ENCODE results near the gene RASSF5. TPM values are rescaled to one million over a fixed set of nuclear protein-coding genes. Genes with fewer than 3 reads are reported as not detected.

Gene RASSF5
- total and polyA plus RNA-seq, 2 experiments from 2014 or later, result 0.48 to 4.4 TPM

GRCh38 chr1:206575894-206576737 lies 68.8 kb downstream of the RASSF5 start:
- H3K27ac ChIP-seq (ENCODE audit: low read depth), result no peak overlapping the region

More at GRCh38 chr1:206575894-206576737, 68.8 kb downstream of the RASSF5 start:
- Histone ChIP-seq H3K4me3 (no peak overlapping the region), H3K27me3 (ENCODE audit: insufficient read depth) (no peaks in the 10 kb centered on the region), H3K9me2 (ENCODE audit: insufficient read depth) (no peaks in the 10 kb centered on the region), H3K4me1 (ENCODE audit: insufficient read depth) (no peaks in the 10 kb centered on the region), H3K36me3 (ENCODE audit: insufficient read depth) (no peaks in the 10 kb centered on the region), H4K20me1 (replicated peaks; ENCODE audit: insufficient read depth) (no peaks in the 10 kb centered on the region), H3K79me2 (replicated peaks; ENCODE audit: insufficient read depth) (no peaks in the 10 kb centered on the region), H3F3A (replicated peaks; ENCODE audit: low read depth) (no peaks in the 10 kb centered on the region), H3K4me2 (no peak overlapping the region), H2AFZ (no peak overlapping the region)
- Mint-ChIP-seq H3K27ac (no peak overlapping the region), H3K36me3 (ENCODE audit: low read depth) (no peaks in the 10 kb centered on the region), H3K4me1 (peaks cover 10% of the 10 kb centered on the region; the same call in 2 of the 3 replicates), H3K27me3 (ENCODE audit: insufficient read depth, low read depth, poor library complexity) (peaks cover 10% of the 10 kb centered on the region), H3K4me3 (no peak overlapping the region), H3K9me3 (no peaks in the 10 kb centered on the region; the same call in 2 of the 3 replicates)
- no peak for DNase-seq (ENCODE audit: low spot score)
- no peak for ATAC-seq
- TF ChIP-seq ZNF462 (CRISPR knock-in tag; IDR thresholded peaks at IDR 0.05) (no peak), REST (IDR thresholded peaks at IDR 0.05; ENCODE audit: unreplicated experiment) (no peak), EZH2 (IDR thresholded peaks at IDR 0.05; ENCODE audit: low read depth, unreplicated experiment) (no peak), NANOG (IDR thresholded peaks at IDR 0.05; ENCODE audit: borderline replicate concordance) (no peak), EZH2phosphoT487 (IDR thresholded peaks at IDR 0.05; ENCODE audit: unreplicated experiment) (no peak), POLR2AphosphoS5 (IDR thresholded peaks at IDR 0.05; ENCODE audit: low read depth) (no peak), CREB1 (CRISPR knock-in tag; IDR thresholded peaks at IDR 0.05; ENCODE audit: low read depth) (no peak), JUNB (IDR thresholded peaks at IDR 0.05; ENCODE audit: unreplicated experiment) (no peak), ZNF114 (CRISPR knock-in tag; IDR thresholded peaks at IDR 0.05) (no peak), CTCF (conservative IDR thresholded peaks at IDR 0.05; ENCODE audit: low read depth in 2 of 2) (no peak), STAT1 (IDR thresholded peaks at IDR 0.05; ENCODE audit: unreplicated experiment) (no peak)
